GM21528 (cell line): ENCODE data around the gene GTF3C1.
"Not testable (repeated sequence)": the region's sequence is repeated elsewhere in the genome, so short reads cannot be mapped to it uniquely, and the experiment has no call there.

Source experiments
- ATAC-seq: cut with Tn5 transposase; IDR thresholded peaks from one replicate; pipeline ENCODE4 v1.9.1; 2021; ENCODE audit warnings: mild to moderate bottlenecking, moderate library complexity; ENCODE audit not compliant: unreplicated experiment, low FRiP score

The GTF3C1 gene

GRCh38 chr16:27549746-27550581 lies at the start of gene GTF3C1, which contains the start of gene KATNIP:
Gene GTF3C1, minus strand, starts transcription at chr16:27549913. Its CDS starts 23 bp downstream, at chr16:27549890.
Gene KATNIP, plus strand, starts transcription at chr16:27550144. Its CDS starts 27 bp downstream, at chr16:27550171.
- peak; percentile 93 for ATAC-seq

- no peak for ATAC-seq
Measured at GRCh38 chr16:27598931-27599565, 49.3 kb upstream of the GTF3C1 start.

GRCh38 chr16:27598220-27598619 lies 48.5 kb upstream of the GTF3C1 start:
- ATAC-seq, result no peak

- ATAC-seq, result no peak
Measured at GRCh38 chr16:27597361-27597760, 47.6 kb upstream of the GTF3C1 start.

- no peak for ATAC-seq
Measured at GRCh38 chr16:27596411-27596810, 46.7 kb upstream of the GTF3C1 start.

- no peak for ATAC-seq
Measured at GRCh38 chr16:27595993-27596392, 46.3 kb upstream of the GTF3C1 start.

- ATAC-seq, result no peak
Measured at GRCh38 chr16:27595475-27595874, 45.8 kb upstream of the GTF3C1 start.

- ATAC-seq, result no peak
Measured at GRCh38 chr16:27591837-27592236, 42.1 kb upstream of the GTF3C1 start.

- no peak for ATAC-seq
Measured at GRCh38 chr16:27588057-27588456, 38.3 kb upstream of the GTF3C1 start.

- ATAC-seq, result no peak
Measured at GRCh38 chr16:27586711-27587110, 37.0 kb upstream of the GTF3C1 start.

GRCh38 chr16:27585200-27585599 lies 35.5 kb upstream of the GTF3C1 start:
- ATAC-seq, result no peak

- no peak for ATAC-seq
Measured at GRCh38 chr16:27583634-27584033, 33.9 kb upstream of the GTF3C1 start.

- ATAC-seq, result no peak
Measured at GRCh38 chr16:27582883-27583282, 33.2 kb upstream of the GTF3C1 start.

- no peak for ATAC-seq
Measured at GRCh38 chr16:27579087-27579980, 29.6 kb upstream of the GTF3C1 start.

- ATAC-seq, result no peak
Measured at GRCh38 chr16:27576729-27577128, 27.0 kb upstream of the GTF3C1 start.

GRCh38 chr16:27572711-27573110 lies 23.0 kb upstream of the GTF3C1 start:
- ATAC-seq, result no peak

- no peak for ATAC-seq
Measured at GRCh38 chr16:27571433-27572326, 22.0 kb upstream of the GTF3C1 start.

GRCh38 chr16:27570986-27571385 lies 21.3 kb upstream of the GTF3C1 start:
- ATAC-seq, result not testable (repeated sequence)

- no peak for ATAC-seq
Measured at GRCh38 chr16:27568077-27568476, 18.4 kb upstream of the GTF3C1 start.

GRCh38 chr16:27566417-27566816 lies 16.7 kb upstream of the GTF3C1 start:
- ATAC-seq, result no peak
